Left lung (tissue), 10 donors: ENCODE results near the gene THAP5. TPM values are rescaled to one million over a fixed set of nuclear protein-coding genes. Genes with fewer than 3 reads are reported as not detected.

ENCODE experiments used
- ATAC-seq: fragments of 200-7000 bp; cut with Tn5 transposase; one replicate; pipeline ENCODE4 v1.9.1; 2020; ENCODE audit warnings: moderate library complexity
- DNase-seq, 4 donors: peaks; one replicate each; pipeline ENCODE4 v3.0.0-alpha.2; 2013 to 2020
- H3K27ac ChIP-seq, 2 donors: fragments of 200-600 bp; sonication (generic) in 1 of 2; one replicate each; pipeline versions ENCODE4 v1.5.0 to v1.8.0; 2020 to 2021
- H3K27me3 ChIP-seq, 2 donors: fragments of 200-600 bp; sonication (generic) in 1 of 2; one replicate each; pipeline versions ENCODE4 v1.5.0 to v1.8.0; 2020 to 2021
- H3K36me3 ChIP-seq, 2 donors: fragments of 200-600 bp; sonication (generic) in 1 of 2; one replicate each; pipeline versions ENCODE4 v1.5.0 to v1.8.0; 2020 to 2021
- H3K4me1 ChIP-seq, 2 donors: fragments of 200-600 bp; one replicate each; pipeline ENCODE4 v1.8.0; 2021
- H3K4me3 ChIP-seq, 2 donors: fragments of 200-600 bp; sonication (generic) in 1 of 2; one replicate each; pipeline versions ENCODE4 v1.5.0 to v1.8.0; 2020 to 2021; ENCODE audit warnings: mild to moderate bottlenecking in 1 of 2
- H3K9me3 ChIP-seq, 2 donors: fragments of 200-600 bp; sonication (generic) in 1 of 2; one replicate each; pipeline versions ENCODE4 v1.5.0 to v1.8.0; 2020 to 2021
- intact Hi-C, 2 donors: fragments of 100-400 bp; cut with DNase I; formaldehyde crosslinking; loops; one replicate each; pipeline versions ENCODE4 v1.11.2 to v1.14.2; 2022
- polyA plus RNA-seq, 6 donors: library from polyadenylated mRNA; unstranded; fragments of 120-200 nt; gene quantifications; one replicate each; pipeline ENCODE4 v1.2.1, GENCODE V29; 2013; ENCODE audit not compliant: insufficient read length in 6 of 6
- total RNA-seq, 2 donors: library from RNA; stranded (reverse); fragmentation: NEBNext Ultra II Directional; extraction: Animal tissue kit (Norgen Biotek cat#: 25700); gene quantifications; one replicate each; pipeline ENCODE4 v1.2.1, GENCODE V29; 2021
- TF ChIP-seq, protein P1 (sequence below), 2 donors: fragments of 200-600 bp; sonication (generic) in 1 of 2; IDR thresholded peaks; one replicate each; pipeline versions ENCODE4 v1.5.0 to v1.8.0; 2021; ENCODE audit warnings: antibody characterized with exemption in 2 of 2
- donor health status: DM: no; HTN: yes; CAD: no.
- donor health status: DM: no; HTN: no; CAD: no.

THAP5 gene
- total and polyA plus RNA-seq, 8 donors = 19.4 to 36.8 (median 33.3) TPM

DNA sequence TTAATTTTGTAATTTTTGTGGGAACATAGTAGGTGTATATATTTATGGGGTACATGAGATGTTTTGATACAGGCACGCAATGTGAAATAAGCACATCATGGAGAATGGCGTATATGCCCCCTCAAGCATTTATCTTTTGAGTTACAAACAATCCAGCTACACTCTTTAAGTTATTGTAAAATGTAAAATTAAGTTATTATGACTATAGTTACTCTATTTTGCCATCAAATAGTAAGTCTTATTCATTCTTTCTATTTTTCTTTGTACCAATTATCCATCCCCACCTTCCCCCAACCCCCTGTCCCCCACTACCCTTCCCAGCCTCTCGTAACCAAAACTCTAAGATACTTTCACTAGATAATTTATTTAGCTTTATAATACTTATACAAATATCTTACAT, 35.8 kb downstream of the THAP5 start:
- Histone ChIP-seq H3K4me1 (no peaks in the 10 kb centered on the region), H3K9me3 (no peaks in the 10 kb centered on the region), H3K27me3 (no peaks in the 10 kb centered on the region), H3K36me3 (no peaks in the 10 kb centered on the region), H3K4me3 (no peak overlapping the region), H3K27ac (no peak overlapping the region)
- intact Hi-C loops = no loop called here
- ATAC-seq (no peak), DNase-seq (no peak)
- TF ChIP-seq, protein P1, sequence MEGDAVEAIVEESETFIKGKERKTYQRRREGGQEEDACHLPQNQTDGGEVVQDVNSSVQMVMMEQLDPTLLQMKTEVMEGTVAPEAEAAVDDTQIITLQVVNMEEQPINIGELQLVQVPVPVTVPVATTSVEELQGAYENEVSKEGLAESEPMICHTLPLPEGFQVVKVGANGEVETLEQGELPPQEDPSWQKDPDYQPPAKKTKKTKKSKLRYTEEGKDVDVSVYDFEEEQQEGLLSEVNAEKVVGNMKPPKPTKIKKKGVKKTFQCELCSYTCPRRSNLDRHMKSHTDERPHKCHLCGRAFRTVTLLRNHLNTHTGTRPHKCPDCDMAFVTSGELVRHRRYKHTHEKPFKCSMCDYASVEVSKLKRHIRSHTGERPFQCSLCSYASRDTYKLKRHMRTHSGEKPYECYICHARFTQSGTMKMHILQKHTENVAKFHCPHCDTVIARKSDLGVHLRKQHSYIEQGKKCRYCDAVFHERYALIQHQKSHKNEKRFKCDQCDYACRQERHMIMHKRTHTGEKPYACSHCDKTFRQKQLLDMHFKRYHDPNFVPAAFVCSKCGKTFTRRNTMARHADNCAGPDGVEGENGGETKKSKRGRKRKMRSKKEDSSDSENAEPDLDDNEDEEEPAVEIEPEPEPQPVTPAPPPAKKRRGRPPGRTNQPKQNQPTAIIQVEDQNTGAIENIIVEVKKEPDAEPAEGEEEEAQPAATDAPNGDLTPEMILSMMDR (IDR thresholded peaks at IDR 0.05) = no peak

DNA sequence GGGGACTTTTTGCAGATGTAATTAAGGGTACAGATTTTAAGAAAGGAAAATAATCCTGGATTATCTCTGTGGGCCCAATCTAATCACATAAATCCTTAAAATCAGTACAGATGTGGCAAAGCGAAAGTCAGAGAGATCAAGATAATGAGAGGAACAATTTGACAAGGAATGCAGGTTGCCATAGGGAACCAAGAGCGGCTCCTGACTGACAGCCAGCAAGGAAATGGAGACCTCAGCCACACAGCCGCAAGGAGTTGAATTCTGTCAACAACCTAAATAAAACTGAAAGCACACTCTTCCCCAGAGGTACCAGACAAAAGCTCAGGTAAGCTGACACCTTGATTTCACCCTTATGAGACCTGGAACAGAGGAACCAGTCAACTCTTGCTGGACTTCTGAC, 40.2 kb downstream of the THAP5 start:
- ATAC-seq (no peak), DNase-seq (no peak)
- Histone ChIP-seq H3K27ac (no peak overlapping the region), H3K27me3 (no peaks in the 10 kb centered on the region), H3K36me3 (no peaks in the 10 kb centered on the region), H3K9me3 (no peaks in the 10 kb centered on the region), H3K4me1 (peaks cover 9 to 15% of the 10 kb centered on the region in 2 donors), H3K4me3 (no peak overlapping the region)
- intact Hi-C loops = no loop called here
- TF ChIP-seq, protein P1 (IDR thresholded peaks at IDR 0.05) = no peak

DNA sequence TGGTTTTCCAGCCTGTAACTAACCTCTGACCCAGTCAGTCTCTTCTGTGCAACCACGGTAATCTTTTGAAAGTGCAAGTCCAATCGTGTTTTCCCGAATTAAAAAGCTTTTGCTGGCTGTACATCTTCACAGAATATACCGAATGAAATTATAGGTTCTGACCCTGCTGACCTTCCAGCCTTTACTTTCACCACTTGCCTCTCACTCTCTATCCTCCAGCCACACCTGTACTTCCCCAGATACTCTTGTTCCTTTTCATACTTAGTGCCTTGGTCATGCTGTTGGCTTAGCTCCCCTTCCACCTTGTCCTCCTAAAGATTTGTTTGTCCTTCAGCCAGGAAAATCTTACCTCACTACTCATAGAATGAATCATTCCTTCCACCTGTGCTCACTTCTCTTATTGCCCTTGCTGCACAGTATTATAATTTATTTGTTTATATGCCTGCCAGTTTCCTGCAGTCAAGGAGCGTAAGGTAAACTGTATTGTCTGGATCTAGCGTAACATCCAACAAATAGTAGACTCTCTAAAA, 41.3 kb downstream of the THAP5 start:
- Histone ChIP-seq H3K4me1 (peaks cover 16 to 26% of the 10 kb centered on the region in 2 donors), H3K36me3 (no peaks in the 10 kb centered on the region), H3K27me3 (no peaks in the 10 kb centered on the region), H3K9me3 (no peaks in the 10 kb centered on the region), H3K27ac (peak overlapping the region in 1 of 2 donors; percentile 8), H3K4me3 (no peak overlapping the region)
- intact Hi-C loops = no loop called here
- TF ChIP-seq, protein P1 (IDR thresholded peaks at IDR 0.05) = no peak
- ATAC-seq (no peak), DNase-seq (no peak)

DNA sequence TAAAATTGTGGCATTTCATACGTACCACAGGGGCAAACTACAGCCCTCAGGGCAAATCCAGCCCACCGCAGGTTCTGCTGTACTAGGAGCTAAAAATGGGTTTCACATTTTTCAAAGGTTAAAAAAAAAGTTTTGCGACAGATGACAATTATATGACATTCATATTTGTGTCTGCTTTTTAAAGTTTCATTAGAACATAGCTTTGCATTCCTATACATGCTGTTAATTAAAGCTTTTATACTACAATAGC, 42.8 kb downstream of the THAP5 start:
- DNase-seq (no peak), ATAC-seq (no peak)
- intact Hi-C loops = no loop called here
- no peaks in the 10 kb centered on the region for H3K9me3 ChIP-seq
- H3K36me3 ChIP-seq = no peaks in the 10 kb centered on the region
- peak overlapping the region; percentile 66 to 69 for H3K4me3 ChIP-seq
- H3K27ac ChIP-seq = peak overlapping the region; percentile 99 to 100
- H3K4me1 ChIP-seq = peaks cover 16 to 41% of the 10 kb centered on the region in 2 donors
- TF ChIP-seq, protein P1 (IDR thresholded peaks at IDR 0.05) = no peak
- no peaks in the 10 kb centered on the region for H3K27me3 ChIP-seq

DNA sequence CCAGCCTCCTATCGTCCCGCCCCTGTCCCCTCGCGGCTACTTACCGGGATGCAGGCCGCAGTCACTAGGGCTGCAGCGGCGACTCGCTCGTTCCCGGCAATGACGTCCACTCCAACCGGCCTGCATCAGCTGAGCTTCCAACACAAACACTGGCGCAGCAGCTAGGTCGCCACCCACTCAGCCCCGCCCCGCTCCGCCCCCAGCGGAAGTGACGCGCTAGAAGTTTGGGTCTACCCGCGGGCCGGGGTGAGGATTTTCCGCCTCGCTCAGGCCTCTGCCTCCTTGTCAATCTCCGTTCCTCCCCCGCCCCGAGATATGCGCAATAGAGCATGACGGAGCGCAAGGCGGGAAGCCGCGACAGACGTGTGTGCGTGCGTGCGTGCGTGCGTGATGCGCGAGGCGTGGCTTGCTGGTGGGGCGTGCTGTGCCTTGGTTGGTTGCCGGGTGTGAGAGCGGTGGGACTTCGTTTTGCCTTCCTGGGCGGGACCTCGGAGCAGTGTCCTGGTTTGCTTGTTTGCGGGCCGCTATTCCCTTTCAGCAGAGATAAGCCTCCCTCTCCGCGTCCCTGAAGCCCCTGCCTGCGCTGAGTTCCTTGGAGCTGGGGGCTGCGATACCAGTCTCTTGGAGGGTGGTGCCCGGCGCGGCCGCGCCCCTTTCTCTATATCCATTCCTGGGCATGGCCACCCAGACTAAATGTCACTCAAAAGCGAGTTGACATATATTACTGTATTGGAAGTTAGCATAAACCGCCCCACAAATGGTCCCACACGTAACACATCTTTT, 43.3 kb downstream of the THAP5 start, which contains the start of gene PNPLA8:
PNPLA8 (minus strand) TSS at position 151 of the 783 bp plus-strand sequence. CDS start 10,644 bp downstream, outside the sequence.
- H3K36me3 ChIP-seq = no peaks in the 10 kb centered on the region
- H3K9me3 ChIP-seq = no peaks in the 10 kb centered on the region
- peak within 1 kb of the TSS; percentile 99 to 100 for H3K27ac ChIP-seq
- peak; percentile 99 to 100 (median 100) for DNase-seq
- TF ChIP-seq, protein P1 (IDR thresholded peaks at IDR 0.05) = no peak
- no peaks in the 10 kb centered on the region for H3K27me3 ChIP-seq
- peak within 1 kb of the TSS; percentile 69 for H3K4me3 ChIP-seq
- intact Hi-C loops = no loop called here
- ATAC-seq = peak; percentile 94
- peaks cover 16 to 46% of the 10 kb centered on the region in 2 donors for H3K4me1 ChIP-seq
